Astrocyte of the cerebellum (primary cell): ENCODE data around the gene RAC3.

Source experiments
- DNase-seq: peaks from one replicate; pipeline ENCODE4 v3.0.0-alpha.2; 2011; ENCODE audit warnings: low read depth
- H3K4me3 ChIP-seq: 2 replicates; pipeline ENCODE4 v1.5.1; 2011; ENCODE audit warnings: mild to moderate bottlenecking, low read depth, low read length, moderate library complexity
- in situ Hi-C: cut with HindIII; loops from 2 replicates; pipeline ENCODE4 v1.10.0; 2017; ENCODE audit warnings: low sequenced_read_pairs
- TF ChIP-seq, protein P1 (sequence below): IDR thresholded peaks from 2 replicates; pipeline ENCODE4 v1.5.1; 2012; ENCODE audit warnings: low read length, low read depth, moderate library complexity, mild to moderate bottlenecking; ENCODE audit errors: missing control alignments

The RAC3 gene

DNA sequence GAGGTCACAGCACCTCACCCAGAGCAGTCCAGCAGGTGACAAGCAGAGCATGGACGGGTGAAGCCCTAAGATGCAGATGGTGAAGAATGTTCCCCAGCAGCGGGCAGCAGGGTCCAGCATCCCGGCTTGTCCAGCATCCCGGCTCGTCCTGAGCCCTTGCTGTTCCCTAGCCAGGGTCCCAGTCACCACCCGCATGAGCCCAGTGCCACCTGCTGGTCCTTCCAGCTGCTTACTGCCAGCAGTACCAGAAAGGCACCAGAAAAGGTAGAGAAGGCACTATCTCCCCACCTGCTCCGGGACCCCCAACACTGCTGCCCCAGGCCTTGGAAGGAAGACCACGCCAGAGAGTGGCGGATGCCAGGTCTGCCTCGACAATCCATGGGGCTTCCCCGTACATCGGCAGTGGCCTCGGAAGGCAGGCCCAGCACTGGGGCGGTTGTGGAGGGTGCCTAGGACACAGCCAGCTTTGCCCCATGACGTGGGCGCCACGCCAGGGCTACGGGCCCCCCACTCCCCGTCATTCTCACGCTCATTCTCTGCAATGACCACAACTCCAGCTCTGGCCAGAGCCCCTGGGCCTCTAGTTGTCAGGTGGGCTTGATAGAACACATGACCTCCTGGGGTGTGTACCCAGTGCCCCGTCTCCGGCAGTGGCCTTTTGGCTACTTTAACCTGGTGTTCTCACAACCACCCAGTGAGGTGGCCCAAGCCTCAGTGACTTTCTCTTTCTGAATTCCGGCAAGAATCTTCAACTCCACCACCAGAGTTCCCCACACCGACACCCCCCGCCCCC lies 10.2 kb upstream of the RAC3 start:
- H3K4me3 ChIP-seq: peak overlapping the region; percentile 78
- TF ChIP-seq, protein P1, sequence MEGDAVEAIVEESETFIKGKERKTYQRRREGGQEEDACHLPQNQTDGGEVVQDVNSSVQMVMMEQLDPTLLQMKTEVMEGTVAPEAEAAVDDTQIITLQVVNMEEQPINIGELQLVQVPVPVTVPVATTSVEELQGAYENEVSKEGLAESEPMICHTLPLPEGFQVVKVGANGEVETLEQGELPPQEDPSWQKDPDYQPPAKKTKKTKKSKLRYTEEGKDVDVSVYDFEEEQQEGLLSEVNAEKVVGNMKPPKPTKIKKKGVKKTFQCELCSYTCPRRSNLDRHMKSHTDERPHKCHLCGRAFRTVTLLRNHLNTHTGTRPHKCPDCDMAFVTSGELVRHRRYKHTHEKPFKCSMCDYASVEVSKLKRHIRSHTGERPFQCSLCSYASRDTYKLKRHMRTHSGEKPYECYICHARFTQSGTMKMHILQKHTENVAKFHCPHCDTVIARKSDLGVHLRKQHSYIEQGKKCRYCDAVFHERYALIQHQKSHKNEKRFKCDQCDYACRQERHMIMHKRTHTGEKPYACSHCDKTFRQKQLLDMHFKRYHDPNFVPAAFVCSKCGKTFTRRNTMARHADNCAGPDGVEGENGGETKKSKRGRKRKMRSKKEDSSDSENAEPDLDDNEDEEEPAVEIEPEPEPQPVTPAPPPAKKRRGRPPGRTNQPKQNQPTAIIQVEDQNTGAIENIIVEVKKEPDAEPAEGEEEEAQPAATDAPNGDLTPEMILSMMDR: peak; percentile 70
- in situ Hi-C loops: no loop called here
- peak; percentile 40 for DNase-seq

DNA sequence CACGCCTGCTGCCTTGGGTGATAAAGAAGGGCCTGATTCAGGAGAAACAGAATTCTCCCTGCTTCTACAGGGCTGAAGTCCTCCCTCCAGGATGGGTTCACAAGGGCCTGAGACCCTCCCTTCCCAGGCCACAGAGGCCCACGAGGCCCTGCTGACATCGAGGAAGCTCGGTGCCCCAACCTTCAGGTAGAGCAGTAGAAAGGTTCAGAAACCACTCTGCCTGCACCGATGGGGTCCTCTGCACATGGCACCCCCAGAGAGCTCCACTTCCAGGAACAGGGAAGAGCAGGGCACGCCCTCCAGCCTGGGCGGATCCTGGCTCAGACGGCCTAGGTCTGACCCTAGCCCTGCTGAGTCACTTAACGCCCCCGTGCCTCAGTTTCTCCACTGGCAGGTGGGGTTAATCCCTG lies 9.6 kb upstream of the RAC3 start:
- no peak for DNase-seq
- TF ChIP-seq, protein P1: no peak
- peak overlapping the region; percentile 78 for H3K4me3 ChIP-seq
- in situ Hi-C loops: no loop called here

DNA sequence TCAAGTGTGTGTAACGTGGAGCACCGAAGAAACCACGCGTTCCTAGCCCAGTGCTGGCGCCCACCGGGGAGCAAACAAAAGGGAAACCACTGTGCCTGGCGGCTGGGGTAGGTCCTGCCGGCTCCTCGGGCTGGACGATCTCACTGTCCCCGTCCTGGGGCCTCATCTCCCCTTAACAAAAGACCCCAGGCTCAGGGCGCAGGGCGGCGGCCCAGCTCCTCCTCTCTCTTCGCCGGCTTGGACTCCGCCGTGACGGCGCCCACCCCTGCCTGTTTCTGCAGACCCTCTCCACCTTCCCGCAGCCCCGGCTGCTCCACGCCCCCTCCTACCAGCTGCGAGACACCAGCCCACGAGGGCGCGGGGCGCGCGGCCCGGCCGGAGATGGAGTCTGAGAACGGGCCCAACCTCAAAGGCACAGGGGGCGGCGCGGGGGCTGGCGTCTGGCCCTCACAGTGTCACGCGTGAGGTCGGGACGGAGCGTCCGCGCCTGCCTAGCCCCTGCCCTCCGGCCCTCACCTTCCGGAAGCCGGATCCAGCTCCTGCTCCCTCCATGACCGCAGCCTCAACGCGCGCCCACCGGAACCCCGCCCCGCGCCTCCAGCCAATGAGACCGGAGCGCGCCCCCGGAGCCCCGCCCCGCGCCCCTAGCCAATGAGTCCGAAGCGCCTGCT lies 9.0 kb upstream of the RAC3 start, which contains the start of gene CENPX:
CENPX (minus strand) TSS at position 569 of the 671 bp plus-strand sequence; CDS start at position 552, 17 bp downstream.
- peak within 1 kb of the TSS; percentile 78 for H3K4me3 ChIP-seq
- in situ Hi-C loops: no loop called here
- no peak for DNase-seq
- TF ChIP-seq, protein P1: no peak

DNA sequence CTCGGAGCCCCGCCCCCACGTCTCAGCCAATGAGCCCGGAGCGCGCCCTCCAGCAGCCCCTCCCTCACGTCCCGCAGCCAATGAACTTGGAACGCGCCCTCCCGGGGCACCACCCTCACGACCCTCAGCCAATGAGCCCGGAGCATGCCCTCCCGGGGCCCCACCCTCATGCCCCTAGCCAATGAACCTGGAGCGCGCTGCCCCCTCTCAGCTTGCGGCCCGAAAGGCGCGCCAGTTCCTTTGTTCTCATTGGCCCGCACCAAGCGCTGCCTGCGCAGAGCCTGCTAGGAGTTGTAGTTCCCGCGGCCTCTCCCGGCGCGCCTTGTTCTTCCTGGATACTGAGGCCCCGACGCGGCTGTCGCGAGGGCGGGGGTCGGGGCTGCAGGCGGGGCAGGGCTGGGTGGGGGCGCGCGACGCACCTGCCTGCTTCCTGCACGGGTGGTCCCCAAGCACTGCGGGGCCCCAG lies 8.5 kb upstream of the RAC3 start, which contains the start of gene LRRC45:
LRRC45 (plus strand) TSS at position 325 of the 466 bp plus-strand sequence. CDS start 339 bp downstream, outside the sequence.
- DNase-seq: peak; percentile 98
- TF ChIP-seq, protein P1: no peak
- H3K4me3 ChIP-seq: peak within 1 kb of the TSS; percentile 78
- in situ Hi-C loops: no loop called here

DNA sequence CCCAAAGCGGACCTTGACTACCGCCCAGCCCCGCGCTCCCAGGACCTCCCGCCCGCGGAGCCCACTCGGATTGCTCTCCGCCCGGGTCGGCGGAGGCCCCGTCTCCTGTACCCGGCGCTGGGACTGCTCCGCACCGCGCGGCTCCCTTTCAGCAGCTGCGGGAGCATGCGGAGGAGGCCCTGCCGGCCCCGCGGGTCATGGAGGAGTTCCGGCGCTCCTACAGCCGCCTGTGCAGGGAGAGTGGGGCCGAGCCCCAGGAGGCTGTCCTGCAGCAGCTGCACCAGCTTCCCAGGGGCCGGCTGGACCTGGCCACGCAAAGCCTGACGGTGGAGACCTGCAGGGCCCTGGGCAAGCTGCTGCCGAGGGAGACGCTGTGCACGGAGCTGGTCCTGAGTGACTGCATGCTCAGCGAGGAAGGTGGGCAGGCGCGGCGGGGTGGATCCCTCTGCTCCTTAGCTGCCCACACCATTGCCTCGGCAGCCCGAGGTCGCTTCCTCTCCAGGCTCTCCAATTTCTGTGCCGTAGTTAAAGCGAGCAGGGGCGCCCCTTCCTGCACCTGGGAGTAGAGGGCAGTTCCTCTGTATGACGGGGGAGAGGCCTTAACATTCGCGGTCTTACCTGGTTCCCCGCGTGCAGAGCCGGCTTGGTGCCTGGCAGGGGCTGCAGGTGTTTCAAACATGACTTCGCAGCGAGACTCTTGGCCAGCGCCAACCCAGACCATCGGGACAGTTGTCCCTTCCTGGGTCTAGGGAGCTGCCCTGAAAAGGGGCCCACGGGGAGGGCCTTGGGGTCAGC lies 7.8 kb upstream of the RAC3 start:
- in situ Hi-C loops: no loop called here

More for the DNA sequence above, 7.8 kb upstream of the RAC3 start:
- TF ChIP-seq, protein P1: no peak
- no peak for DNase-seq
- H3K4me3 ChIP-seq: peak overlapping the region; percentile 66
